KBM-7 (cell line): ENCODE measurements around the gene CLEC4F.
"Not testable (repeated sequence)": the region's sequence is repeated elsewhere in the genome, so short reads cannot be mapped to it uniquely, and the experiment has no call there.

Source experiments
- DNase-seq: peaks from one replicate; pipeline ENCODE4 v3.0.0-alpha.2; 2015
- in situ Hi-C: fragments of 300-500 bp; cut with MboI; formaldehyde crosslinking; loops from 2 replicates; pipeline ENCODE4 v1.14.3; 2020; ENCODE audit warnings: low sequenced_read_pairs, low pct_unique_long_range_greater_than_20kb, mixed read lengths

The CLEC4F gene

GRCh38 chr2:70828914-70829824, 8.8 kb upstream of the CLEC4F start:
- in situ Hi-C loops: no loop called here
- DNase-seq: no peak

- in situ Hi-C loops: no loop called here
- no peak for DNase-seq
These were observed 7.7 kb upstream of the CLEC4F start for GRCh38 chr2:70828115-70828514.

GRCh38 chr2:70827388-70827787, 7.0 kb upstream of the CLEC4F start:
- DNase-seq: peak; percentile 45
- in situ Hi-C loops: no loop called here

GRCh38 chr2:70826696-70827350, 6.4 kb upstream of the CLEC4F start:
- in situ Hi-C loops: no loop called here
- peak; percentile 75 for DNase-seq

- in situ Hi-C loops: no loop called here
- no peak for DNase-seq
These were observed 2.9 kb upstream of the CLEC4F start for GRCh38 chr2:70823249-70823648.

GRCh38 chr2:70822843-70823242, 2.4 kb upstream of the CLEC4F start:
- DNase-seq: no peak
- in situ Hi-C loops: no loop called here

- in situ Hi-C loops: no loop called here
These were observed 3.0 kb downstream of the CLEC4F start for GRCh38 chr2:70817284-70817954.

GRCh38 chr2:70816726-70817125, 3.7 kb downstream of the CLEC4F start:
- in situ Hi-C loops: no loop called here

More at GRCh38 chr2:70817284-70817954, 3.0 kb downstream of the CLEC4F start:
- DNase-seq: no peak

GRCh38 chr2:70808983-70809958, 11.1 kb downstream of the CLEC4F start:
- no peak for DNase-seq
- in situ Hi-C loops: no loop called here

More at GRCh38 chr2:70816726-70817125, 3.7 kb downstream of the CLEC4F start:
- no peak for DNase-seq

GRCh38 chr2:70807828-70808118, 12.6 kb downstream of the CLEC4F start:
- DNase-seq: no peak
- in situ Hi-C loops: no loop called here

GRCh38 chr2:70807102-70807827, 13.1 kb downstream of the CLEC4F start:
- in situ Hi-C loops: no loop called here
- no peak for DNase-seq

- no peak for DNase-seq
- in situ Hi-C loops: no loop called here
These were observed 13.8 kb downstream of the CLEC4F start for GRCh38 chr2:70806620-70807019.

- in situ Hi-C loops: no loop called here
- DNase-seq: no peak
These were observed 14.4 kb downstream of the CLEC4F start for GRCh38 chr2:70806013-70806412.

GRCh38 chr2:70801607-70802263, 18.7 kb downstream of the CLEC4F start:
- no peak for DNase-seq
- in situ Hi-C loops: no loop called here

- in situ Hi-C loops: loop anchor here (25.0 kb wide), 1 partner anchor 163 kb away; no protein-coding TSS in a partner anchor
- no peak for DNase-seq
These were observed 20.7 kb downstream of the CLEC4F start for GRCh38 chr2:70799706-70800105.

GRCh38 chr2:70797996-70798395, 22.4 kb downstream of the CLEC4F start:
- in situ Hi-C loops: loop anchor here (25.0 kb wide), 1 partner anchor 164 kb away; no protein-coding TSS in a partner anchor
- not testable (repeated sequence) for DNase-seq

GRCh38 chr2:70797506-70797905, 22.9 kb downstream of the CLEC4F start:
- in situ Hi-C loops: loop anchor here (25.0 kb wide), 1 partner anchor 165 kb away; no protein-coding TSS in a partner anchor

GRCh38 chr2:70796262-70796661, 24.1 kb downstream of the CLEC4F start:
- in situ Hi-C loops: loop anchor here (25.0 kb wide), 1 partner anchor 166 kb away; no protein-coding TSS in a partner anchor
- DNase-seq: no peak

More at GRCh38 chr2:70797506-70797905, 22.9 kb downstream of the CLEC4F start:
- DNase-seq: no peak
